Astrocyte (in vitro differentiated cells and primary cell): ENCODE results near the gene RPS6KA1.

Experiments used
- CTCF ChIP-seq: IDR thresholded peaks from 2 replicates; pipeline ENCODE4 v1.5.1; 2011; ENCODE audit warnings: low read depth, mild to moderate bottlenecking, inconsistent platforms, low read length, moderate library complexity; ENCODE audit not compliant: insufficient read depth
- EZH2 ChIP-seq: IDR thresholded peaks from 2 replicates; pipeline ENCODE4 v1.6.1; 2012; ENCODE audit warnings: mild to moderate bottlenecking, low read length, inconsistent platforms; ENCODE audit not compliant: insufficient read depth

DNA sequence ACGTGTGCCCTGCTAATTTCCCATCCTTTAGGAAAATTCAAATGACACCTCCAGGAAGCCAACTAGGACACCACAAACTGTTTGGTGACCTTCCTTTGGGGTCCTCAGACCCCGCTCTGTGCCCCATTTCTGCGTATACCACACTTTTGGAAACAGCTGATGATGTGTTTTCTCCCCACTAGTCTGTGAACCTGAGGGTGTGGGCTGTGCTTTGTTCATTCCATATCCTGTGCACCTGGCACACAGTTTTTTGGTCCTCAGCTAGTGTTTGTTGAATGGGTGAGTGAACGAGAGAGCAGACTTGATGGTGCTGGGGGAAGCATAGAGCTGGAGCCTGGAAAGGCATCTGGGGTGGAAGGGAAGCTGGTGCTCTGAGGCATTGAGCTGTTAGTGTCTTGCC is 48.6 kb downstream of the RPS6KA1 start:
- TF ChIP-seq CTCF (no peak), EZH2 (no peak)
